HG02870 (cell line): Measurements from ENCODE around the gene ZSCAN2.

ENCODE experiments used
- ATAC-seq: cut with Tn5 transposase; IDR thresholded peaks from one replicate; pipeline ENCODE4 v1.9.1; 2021; ENCODE audit warnings: mild to moderate bottlenecking, moderate library complexity; ENCODE audit not compliant: unreplicated experiment

Gene ZSCAN2

GRCh38 chr15:84668221-84668982 lies 67.6 kb downstream of the ZSCAN2 start:
- ATAC-seq: no peak

- no peak for ATAC-seq
Measured at GRCh38 chr15:84669726-84670125, 68.9 kb downstream of the ZSCAN2 start.

- ATAC-seq: no peak
Measured at GRCh38 chr15:84671211-84671610, 70.4 kb downstream of the ZSCAN2 start.
